Activated effector memory CD4-positive, alpha-beta T cell treated with anti-CD3 and anti-CD28 coated beads, Interleukin-2, amount 50 U/mL, for 16 hours (primary cell): Measurements from ENCODE around the gene IRF8.
"Not testable (repeated sequence)": the region's sequence is repeated elsewhere in the genome, so short reads cannot be mapped to it uniquely, and the experiment has no call there.

Experiments used
- DNase-seq: peaks from one replicate; pipeline ENCODE4 v3.0.0-alpha.2; 2020

IRF8 gene

GRCh38 chr16:85869206-85869605, 29.8 kb upstream of the IRF8 start:
- DNase-seq: no peak

GRCh38 chr16:85869785-85870558, 29.0 kb upstream of the IRF8 start:
- DNase-seq: no peak

- DNase-seq: no peak
These were observed 27.2 kb upstream of the IRF8 start for GRCh38 chr16:85871756-85872155.

GRCh38 chr16:85872734-85873133, 26.2 kb upstream of the IRF8 start:
- no peak for DNase-seq

- DNase-seq: no peak
These were observed 25.8 kb upstream of the IRF8 start for GRCh38 chr16:85873153-85873552.

- not testable (repeated sequence) for DNase-seq
These were observed 24.9 kb upstream of the IRF8 start for GRCh38 chr16:85874031-85874430.

GRCh38 chr16:85878407-85878806, 20.6 kb upstream of the IRF8 start:
- no peak for DNase-seq

- no peak for DNase-seq
These were observed 20.1 kb upstream of the IRF8 start for GRCh38 chr16:85878875-85879274.

GRCh38 chr16:85879549-85879948, 19.4 kb upstream of the IRF8 start:
- DNase-seq: no peak

GRCh38 chr16:85879975-85880831, 18.8 kb upstream of the IRF8 start:
- DNase-seq: no peak

- no peak for DNase-seq
These were observed 18.1 kb upstream of the IRF8 start for GRCh38 chr16:85880861-85881260.

- no peak for DNase-seq
These were observed 17.5 kb upstream of the IRF8 start for GRCh38 chr16:85881436-85881835.

GRCh38 chr16:85882181-85882810, 16.7 kb upstream of the IRF8 start:
- DNase-seq: no peak

- DNase-seq: no peak
These were observed 15.1 kb upstream of the IRF8 start for GRCh38 chr16:85883813-85884212.

- DNase-seq: no peak
These were observed 14.0 kb upstream of the IRF8 start for GRCh38 chr16:85884808-85885463.

GRCh38 chr16:85885537-85885936, 13.4 kb upstream of the IRF8 start:
- no peak for DNase-seq

GRCh38 chr16:85888405-85889331, 10.3 kb upstream of the IRF8 start:
- no peak for DNase-seq

- no peak for DNase-seq
These were observed 7.8 kb upstream of the IRF8 start for GRCh38 chr16:85891033-85891775.

- DNase-seq: no peak
These were observed 7.2 kb upstream of the IRF8 start for GRCh38 chr16:85891776-85892166.

- DNase-seq: no peak
These were observed 6.2 kb upstream of the IRF8 start for GRCh38 chr16:85892760-85893159.

GRCh38 chr16:85894266-85894665, 4.7 kb upstream of the IRF8 start:
- no peak for DNase-seq
